ENCODE results near the gene HSH2D. TPM values are rescaled to one million over a fixed set of nuclear protein-coding genes. Genes with fewer than 3 reads are reported as not detected.

Gene HSH2D

DNA sequence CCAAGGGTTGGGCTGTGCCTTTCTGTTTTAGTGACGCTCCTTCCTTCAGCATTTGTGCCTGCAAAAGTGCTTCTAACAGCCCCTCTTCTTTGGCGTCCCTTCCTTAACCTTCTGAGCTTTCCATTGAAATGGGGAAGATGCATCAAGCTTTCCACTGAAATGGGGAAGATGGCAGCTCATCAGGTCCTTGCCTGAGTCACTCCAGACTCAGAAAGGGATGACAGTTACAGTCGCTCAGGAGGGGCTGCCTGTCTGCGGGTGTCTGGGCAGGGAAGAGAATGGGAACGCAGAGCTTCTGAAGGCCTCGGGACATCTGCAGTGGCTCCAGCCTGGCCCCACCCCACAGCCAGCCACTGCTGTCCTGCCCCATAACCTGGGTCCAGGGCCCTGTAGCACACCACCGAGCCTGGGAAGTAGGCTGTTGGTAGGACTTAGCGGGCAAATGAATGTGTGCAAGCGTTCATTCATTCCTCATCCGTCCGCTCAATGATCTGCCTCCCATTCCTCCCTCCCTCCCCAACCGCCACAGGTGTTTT, 64.1 kb downstream of the HSH2D start:
- no peak overlapping the region for H3K9ac ChIP-seq (ENCODE audit: low read depth, low read length)
- H3K4me3 ChIP-seq (ENCODE audit: low read length), result no peak overlapping the region
- no peak overlapping the region for H3K4me2 ChIP-seq (ENCODE audit: low read length)
- H3K36me3 ChIP-seq (ENCODE audit: insufficient read depth, low read length), result peaks cover 88% of the 10 kb centered on the region
- H3K4me1 ChIP-seq (ENCODE audit: control insufficient read depth, insufficient read depth, low read length), result no peaks in the 10 kb centered on the region
- H3K9me3 ChIP-seq (replicated peaks; ENCODE audit: low read length), result no peaks in the 10 kb centered on the region
- no peaks in the 10 kb centered on the region for H3K27me3 ChIP-seq (ENCODE audit: control insufficient read depth, insufficient read depth, low read length)

Small RNAs within 50 kb of the gene (small RNA-seq; reads per million reads assigned to genes)
- gene RF00017, result not detected

Data from skeletal muscle satellite cell (primary cell).